NT2/D1 (cell line): ENCODE measurements around the gene KIAA0232.

Experiments used
- DNase-seq: peaks from one replicate; pipeline ENCODE4 v3.0.0-alpha.2; 2011; ENCODE audit warnings: low read depth, low spot score
- H3K27me3 ChIP-seq: 2 replicates; pipeline ENCODE4 v1.6.0; 2011; ENCODE audit warnings: mild to moderate bottlenecking; ENCODE audit not compliant: insufficient read length, insufficient read depth
- H3K36me3 ChIP-seq: 2 replicates; pipeline ENCODE4 v1.6.1; 2011; ENCODE audit warnings: mild to moderate bottlenecking, low read length, mixed read lengths; ENCODE audit not compliant: insufficient read depth, insufficient read length
- H3K4me1 ChIP-seq: 2 replicates; pipeline ENCODE4 v1.5.1; 2011; ENCODE audit not compliant: insufficient read depth, insufficient read length
- H3K4me3 ChIP-seq: 2 replicates; pipeline ENCODE4 v1.5.1; 2011; ENCODE audit warnings: low read depth; ENCODE audit not compliant: insufficient read length
- H3K9ac ChIP-seq: 2 replicates; pipeline ENCODE4 v1.6.0; 2011; ENCODE audit warnings: low read depth; ENCODE audit not compliant: insufficient read length
- H3K9me3 ChIP-seq: 2 replicates; pipeline ENCODE4 v1.5.1; 2011; ENCODE audit warnings: mild to moderate bottlenecking, low read length; ENCODE audit not compliant: insufficient read depth
- SUZ12 ChIP-seq: IDR thresholded peaks from 2 replicates; pipeline ENCODE4 v1.6.1; 2011; ENCODE audit not compliant: insufficient read length, insufficient read depth; ENCODE audit errors: extremely low read depth
- YY1 ChIP-seq: IDR thresholded peaks from 2 replicates; pipeline ENCODE4 v1.6.1; 2011; ENCODE audit not compliant: insufficient read length, insufficient read depth
- ZNF274 ChIP-seq: IDR thresholded peaks from 2 replicates; pipeline ENCODE4 v1.6.1; 2011; ENCODE audit warnings: mild to moderate bottlenecking, low read depth, low read length

The KIAA0232 gene

GRCh38 chr4:6892909-6893202, 110.3 kb downstream of the KIAA0232 start:
- no peak for DNase-seq
- no peaks in the 10 kb centered on the region for H3K27me3 ChIP-seq
- H3K4me3 ChIP-seq = no peak overlapping the region
- H3K9ac ChIP-seq = no peak overlapping the region
- peaks cover 4% of the 10 kb centered on the region for H3K4me1 ChIP-seq
- TF ChIP-seq YY1 (no peak), SUZ12 (no peak), ZNF274 (no peak)
- H3K36me3 ChIP-seq = no peaks in the 10 kb centered on the region
- H3K9me3 ChIP-seq = peaks cover 14% of the 10 kb centered on the region

GRCh38 chr4:6893449-6894085, 111.0 kb downstream of the KIAA0232 start:
- Histone ChIP-seq H3K36me3 (no peaks in the 10 kb centered on the region), H3K4me1 (peaks cover 4% of the 10 kb centered on the region), H3K27me3 (no peaks in the 10 kb centered on the region), H3K9ac (no peak overlapping the region), H3K9me3 (peaks cover 14% of the 10 kb centered on the region), H3K4me3 (no peak overlapping the region)
- TF ChIP-seq SUZ12 (no peak), YY1 (no peak), ZNF274 (no peak)
- no peak for DNase-seq

GRCh38 chr4:6894086-6894478, 111.6 kb downstream of the KIAA0232 start:
- no peak for DNase-seq
- Histone ChIP-seq H3K9me3 (peaks cover 14% of the 10 kb centered on the region), H3K9ac (no peak overlapping the region), H3K36me3 (no peaks in the 10 kb centered on the region), H3K4me1 (peaks cover 4% of the 10 kb centered on the region), H3K27me3 (no peaks in the 10 kb centered on the region), H3K4me3 (no peak overlapping the region)
- no peak for TF ChIP-seq ZNF274
- TF ChIP-seq YY1 = no peak
- TF ChIP-seq SUZ12 = no peak

DNA sequence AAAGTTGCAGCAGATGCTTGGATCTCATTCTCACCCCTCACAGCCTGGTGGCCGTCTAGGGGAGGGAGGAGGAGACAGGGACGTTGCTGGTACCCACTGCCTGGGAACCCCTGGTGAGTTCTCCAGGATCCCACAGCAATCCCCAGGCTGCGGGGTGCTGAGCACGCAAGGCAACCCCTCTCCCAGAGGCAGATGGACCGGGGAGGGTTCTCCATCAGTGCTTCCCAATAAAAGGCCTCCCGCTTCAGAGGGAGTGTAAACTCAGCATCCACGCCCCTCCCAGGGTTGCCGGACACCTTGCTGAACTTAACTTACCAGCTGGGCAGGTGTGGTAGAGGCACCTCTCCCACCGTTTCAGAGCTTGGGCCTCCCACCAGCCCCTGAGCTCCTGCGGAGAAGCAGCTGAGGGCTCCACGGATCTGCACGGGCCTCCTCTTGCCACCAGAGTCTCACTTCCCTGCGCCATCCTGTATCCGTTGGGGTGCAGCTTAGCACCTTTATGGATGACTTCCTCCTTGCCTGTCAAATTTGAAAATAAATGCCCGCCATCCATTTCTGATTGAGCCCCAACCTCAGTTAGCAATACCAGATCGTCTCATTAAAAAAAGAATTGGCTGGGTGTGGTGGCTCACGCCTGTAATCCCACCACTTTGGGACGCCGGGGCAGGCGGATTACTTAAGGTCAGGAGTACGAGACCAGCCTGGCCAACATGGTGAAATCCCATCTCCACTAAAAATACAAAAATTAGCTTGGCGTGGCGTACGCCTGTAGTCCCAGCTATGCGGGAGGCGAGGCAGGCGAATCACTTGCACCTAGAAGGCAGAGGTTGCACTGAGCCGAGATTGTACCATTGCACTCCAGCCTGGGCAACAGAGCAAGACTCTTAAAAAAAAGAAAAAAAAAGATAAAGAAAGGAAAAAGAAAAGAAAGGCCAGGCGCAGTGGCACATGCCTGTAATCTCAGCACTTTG, 112.3 kb downstream of the KIAA0232 start:
- Histone ChIP-seq H3K4me1 (peaks cover 4% of the 10 kb centered on the region), H3K9ac (no peak overlapping the region), H3K27me3 (no peaks in the 10 kb centered on the region), H3K9me3 (peaks cover 12% of the 10 kb centered on the region), H3K4me3 (no peak overlapping the region), H3K36me3 (no peaks in the 10 kb centered on the region)
- TF ChIP-seq ZNF274 (no peak), SUZ12 (no peak), YY1 (no peak)
- DNase-seq = no peak

- Histone ChIP-seq H3K27me3 (no peaks in the 10 kb centered on the region), H3K36me3 (no peaks in the 10 kb centered on the region), H3K4me3 (no peak overlapping the region), H3K9me3 (no peaks in the 10 kb centered on the region), H3K9ac (no peak overlapping the region), H3K4me1 (peaks cover 8% of the 10 kb centered on the region)
- TF ChIP-seq YY1 (no peak), ZNF274 (no peak), SUZ12 (no peak)
- no peak for DNase-seq
Observed at GRCh38 chr4:6896035-6896434, 113.5 kb downstream of the KIAA0232 start.

DNA sequence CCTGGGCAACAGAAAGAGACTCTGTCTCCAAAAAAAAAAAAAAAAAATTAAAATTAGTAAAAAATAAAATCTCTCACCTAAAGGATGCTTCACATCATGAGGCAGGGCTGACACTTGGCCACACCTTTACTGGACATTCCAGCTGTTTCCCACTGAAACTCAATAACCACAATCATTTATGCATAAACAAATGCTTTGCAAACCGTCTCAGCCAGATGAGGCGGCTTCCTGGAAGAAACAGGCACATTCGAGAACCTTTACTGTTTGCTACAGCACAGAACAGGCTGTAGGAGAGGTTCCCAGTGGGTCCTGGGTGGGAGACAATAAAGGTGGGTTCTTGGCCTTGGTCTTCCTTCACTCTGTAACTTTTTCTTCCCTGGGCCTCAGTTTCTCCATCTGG, 116.2 kb downstream of the KIAA0232 start:
- Histone ChIP-seq H3K9ac (no peak overlapping the region), H3K36me3 (no peaks in the 10 kb centered on the region), H3K4me3 (no peak overlapping the region), H3K4me1 (peaks cover 16% of the 10 kb centered on the region), H3K27me3 (no peaks in the 10 kb centered on the region), H3K9me3 (no peaks in the 10 kb centered on the region)
- no peak for TF ChIP-seq SUZ12
- TF ChIP-seq YY1 = no peak
- TF ChIP-seq ZNF274 = no peak
- DNase-seq = no peak

DNA sequence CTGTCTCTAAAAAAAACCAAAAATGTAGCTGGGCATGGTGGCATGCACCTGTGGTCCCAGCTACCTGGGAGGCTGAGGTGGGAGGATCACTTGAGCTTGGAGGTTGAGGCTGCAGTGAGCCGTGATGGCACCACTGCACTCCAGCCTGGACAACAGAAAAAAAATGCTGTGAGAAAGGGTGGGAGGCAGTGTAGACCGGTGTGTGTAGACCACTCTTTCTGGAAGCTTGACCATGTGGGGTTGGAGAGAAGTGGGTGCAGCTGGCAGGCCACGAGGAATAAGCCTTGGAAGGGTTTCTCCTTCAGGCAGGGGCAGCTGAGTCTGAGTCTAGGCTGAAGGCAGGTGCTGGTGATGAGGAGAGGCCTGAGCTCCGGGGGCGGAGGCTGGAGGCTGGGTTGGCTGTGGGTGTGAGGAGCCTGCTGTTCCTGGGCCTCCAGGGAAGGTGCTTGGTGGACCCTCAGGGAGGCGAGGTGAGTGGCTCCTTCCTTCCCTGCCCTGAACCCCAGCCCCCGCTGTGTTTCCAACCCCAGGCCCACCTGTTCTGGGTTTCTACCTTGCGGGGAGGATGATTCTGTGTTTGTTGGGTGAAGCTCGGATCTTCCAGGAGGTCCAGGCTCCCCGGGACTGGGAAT, 117.8 kb downstream of the KIAA0232 start:
- no peaks in the 10 kb centered on the region for H3K9me3 ChIP-seq
- H3K4me1 ChIP-seq = peaks cover 16% of the 10 kb centered on the region
- no peaks in the 10 kb centered on the region for H3K36me3 ChIP-seq
- no peak overlapping the region for H3K9ac ChIP-seq
- H3K4me3 ChIP-seq = no peak overlapping the region
- DNase-seq = no peak
- H3K27me3 ChIP-seq = no peaks in the 10 kb centered on the region
- TF ChIP-seq SUZ12 = no peak
- TF ChIP-seq YY1 = no peak
- TF ChIP-seq ZNF274 = no peak
